Common myeloid progenitor, CD34-positive (primary cell): ENCODE measurements around the gene APBB3.

Experiments used
- CTCF ChIA-PET: fragments of 350-600 bp; sonication (Branson Sonifier 250); formaldehyde crosslinking; loops from one replicate; lab custom pipeline; 2021; ENCODE audit warnings: antibody characterized with exemption; lab: Charles Lee
- POLR2A ChIA-PET: fragments of 350-600 bp; sonication (Branson Sonifier 250); formaldehyde crosslinking; loops from one replicate; lab custom pipeline; 2021; ENCODE audit warnings: antibody characterized with exemption; lab: Charles Lee
- DNase-seq, 3 donors: peaks; one replicate each; pipeline versions ENCODE4 v3.0.0 to v3.0.0-alpha.2; 2013
- H3K27ac ChIP-seq, 2 experiments: 1 replicate in 1 of 2; 2 replicates in 1 of 2; pipeline ENCODE4 v1.7.0; 2013; ENCODE audit warnings: inconsistent platforms in 2 of 2, low read length in 2 of 2, mild to moderate bottlenecking in 2 of 2, low read depth in 1 of 2, moderate library complexity in 1 of 2; ENCODE audit not compliant: severe bottlenecking in 2 of 2, insufficient read depth in 1 of 2, poor library complexity in 1 of 2
- H3K27me3 ChIP-seq, 5 experiments: replicated peaks in 2 of 5; 1 replicate in 3 of 5; 2 replicates in 2 of 5; pipeline versions ENCODE4 v1.6.1 to v1.7.0; 2013; ENCODE audit warnings: low read length in 4 of 5, mild to moderate bottlenecking in 2 of 5, moderate library complexity in 2 of 5, inconsistent platforms in 1 of 5; ENCODE audit not compliant: insufficient read depth in 5 of 5, control insufficient read depth in 4 of 5
- H3K36me3 ChIP-seq, 4 experiments: 1 replicate in 2 of 4; 2 replicates in 2 of 4; pipeline versions ENCODE4 v1.6.1 to v1.7.0; 2013; ENCODE audit warnings: low read length in 3 of 4, control low read depth in 1 of 4, mild to moderate bottlenecking in 1 of 4; ENCODE audit not compliant: control insufficient read depth in 4 of 4, insufficient read depth in 4 of 4
- H3K4me1 ChIP-seq, 4 experiments: 1 replicate in 3 of 4; 2 replicates in 1 of 4; pipeline versions ENCODE4 v1.6.1 to v1.7.1; 2013; ENCODE audit warnings: low read length in 3 of 4, mild to moderate bottlenecking in 3 of 4, control low read depth in 1 of 4, inconsistent platforms in 1 of 4, moderate library complexity in 1 of 4; ENCODE audit not compliant: control insufficient read depth in 4 of 4, insufficient read depth in 4 of 4; ENCODE audit errors: control extremely low read depth in 1 of 4
- H3K4me3 ChIP-seq, 7 experiments: 1 replicate in 4 of 7; 2 replicates in 3 of 7; pipeline versions ENCODE4 v1.5.1 to v1.7.0; 2013; ENCODE audit warnings: mild to moderate bottlenecking in 7 of 7, low read length in 6 of 7, moderate library complexity in 6 of 7, inconsistent platforms in 2 of 7, low read depth in 2 of 7, control low read depth in 1 of 7; ENCODE audit not compliant: insufficient read depth in 4 of 7, control insufficient read depth in 1 of 7; ENCODE audit errors: extremely low read depth in 1 of 7
- H3K9me3 ChIP-seq, 5 experiments: 1 replicate in 4 of 5; 2 replicates in 1 of 5; pipeline versions ENCODE4 v1.6.1 to v1.7.1; 2013; ENCODE audit warnings: low read length in 4 of 5, mild to moderate bottlenecking in 2 of 5, inconsistent platforms in 1 of 5, low read depth in 1 of 5, moderate library complexity in 1 of 5; ENCODE audit not compliant: control insufficient read depth in 4 of 5, insufficient read depth in 2 of 5; ENCODE audit errors: control extremely low read depth in 1 of 5
- WGBS: methylation state at CpG from one replicate; pipeline ENCODE4 v1.1.5; 2013; ENCODE audit not compliant: insufficient coverage; 5-methylcytosine and 5-hydroxymethylcytosine counted together

APBB3 gene

GRCh38 chr5:140570058-140570457, 5.7 kb upstream of the APBB3 start:
- CTCF ChIA-PET: interaction anchor here (0.6 to 5.8 kb wide), 5 partner anchors 23 to 152 kb away, joined by 3 to 29 read pairs (median 3); partner anchors contain the start of genes CD14 and EIF4EBP3
- 100% methylated on average over 3 of the region's 4 CpGs for WGBS
- no peak overlapping the region for H3K27ac ChIP-seq

GRCh38 chr5:140569197-140569596, 4.8 kb upstream of the APBB3 start:
- 6% methylated on average over 4 of the region's 4 CpGs for WGBS
- CTCF ChIA-PET: interaction anchor here (0.6 to 5.8 kb wide), 7 partner anchors 22 to 306 kb away, joined by 3 to 29 read pairs (median 3); partner anchors contain the start of genes CD14 and EIF4EBP3
- Histone ChIP-seq H3K4me1 (peaks cover 9 to 30% (median 25%) of the 10 kb centered on the region in 4 experiments), H3K4me3 (peak overlapping the region in 2 of 7 experiments; percentile 33 to 42), H3K9me3 (no peaks in the 10 kb centered on the region), H3K36me3 (peaks cover 6 to 34% (median 17%) of the 10 kb centered on the region in 4 experiments), H3K27ac (peak overlapping the region; percentile 28 to 52), H3K27me3 (no peaks in the 10 kb centered on the region)
- peak; percentile 50 to 71 (median 71) for DNase-seq
- POLR2A ChIA-PET: no interaction called here

More at GRCh38 chr5:140570058-140570457, 5.7 kb upstream of the APBB3 start:
- POLR2A ChIA-PET: no interaction called here
- Histone ChIP-seq H3K4me1 (peaks cover 7 to 26% (median 20%) of the 10 kb centered on the region in 4 experiments), H3K4me3 (no peak overlapping the region), H3K27me3 (no peaks in the 10 kb centered on the region), H3K9me3 (no peaks in the 10 kb centered on the region), H3K36me3 (peaks cover 6 to 34% (median 17%) of the 10 kb centered on the region in 4 experiments)
- no peak for DNase-seq

- Histone ChIP-seq H3K36me3 (peaks cover 6 to 34% (median 17%) of the 10 kb centered on the region in 4 experiments), H3K27ac (peak overlapping the region; percentile 28 to 52), H3K9me3 (no peaks in the 10 kb centered on the region), H3K4me1 (peaks cover 13 to 36% (median 30%) of the 10 kb centered on the region in 4 experiments), H3K27me3 (no peaks in the 10 kb centered on the region), H3K4me3 (peak overlapping the region in 2 of 7 experiments; percentile 33 to 42)
- DNase-seq: no peak
- ChIA-PET CTCF (interaction anchor here (0.6 to 5.8 kb wide), 4 partner anchors 21 to 305 kb away, joined by 3 to 29 read pairs (median 3); partner anchors contain the start of gene EIF4EBP3), POLR2A (no interaction called here)
- 87% methylated on average over 2 of the region's 2 CpGs for WGBS
These were observed 4.2 kb upstream of the APBB3 start for GRCh38 chr5:140568443-140569063.

- no peak overlapping the region for H3K27ac ChIP-seq
- peaks cover 13 to 40% (median 34%) of the 10 kb centered on the region in 4 experiments for H3K4me1 ChIP-seq
- no peak for DNase-seq
- no peaks in the 10 kb centered on the region for H3K27me3 ChIP-seq
- ChIA-PET CTCF (interaction anchor here (1.0 to 5.8 kb wide), 2 partner anchors 20 to 77 kb away, joined by 3 to 29 read pairs; partner anchors contain the start of gene EIF4EBP3), POLR2A (no interaction called here)
- H3K4me3 ChIP-seq: no peak overlapping the region
- 100% methylated on average over 11 of the region's 13 CpGs for WGBS
- H3K9me3 ChIP-seq: no peaks in the 10 kb centered on the region
- peaks cover 6 to 34% (median 17%) of the 10 kb centered on the region in 4 experiments for H3K36me3 ChIP-seq
These were observed 3.5 kb upstream of the APBB3 start for GRCh38 chr5:140567871-140568270.

GRCh38 chr5:140567136-140567818, 2.9 kb upstream of the APBB3 start:
- Histone ChIP-seq H3K4me3 (no peak overlapping the region), H3K27ac (no peak overlapping the region), H3K27me3 (no peaks in the 10 kb centered on the region), H3K4me1 (peaks cover 13 to 40% (median 34%) of the 10 kb centered on the region in 4 experiments), H3K9me3 (no peaks in the 10 kb centered on the region), H3K36me3 (peaks cover 6 to 39% (median 17%) of the 10 kb centered on the region in 4 experiments)
- CTCF ChIA-PET: interaction anchor here (1.0 to 5.8 kb wide), 5 partner anchors 12 to 77 kb away, joined by 3 to 29 read pairs (median 4); partner anchors contain the start of gene EIF4EBP3
- WGBS: 96% methylated on average over 18 of the region's 22 CpGs
- POLR2A ChIA-PET: no interaction called here
- no peak for DNase-seq

- H3K27me3 ChIP-seq: no peaks in the 10 kb centered on the region
- no peak overlapping the region for H3K27ac ChIP-seq
- no peaks in the 10 kb centered on the region for H3K9me3 ChIP-seq
- H3K4me1 ChIP-seq: peaks cover 13 to 40% (median 34%) of the 10 kb centered on the region in 4 experiments
- no peak for DNase-seq
- peaks cover 6 to 39% (median 19%) of the 10 kb centered on the region in 4 experiments for H3K36me3 ChIP-seq
- POLR2A ChIA-PET: interaction anchor here (0.7 kb wide), 1 partner anchor 19 kb away, joined by 3 read pairs; no protein-coding TSS in a partner anchor
- no peak overlapping the region for H3K4me3 ChIP-seq
- WGBS: 98% methylated on average over 5 of the region's 5 CpGs
- CTCF ChIA-PET: interaction anchor here (1.1 to 5.8 kb wide), 7 partner anchors 13 to 72 kb away, joined by 3 to 29 read pairs (median 5); partner anchors contain the start of genes EIF4EBP3 and TMCO6
These were observed 2.3 kb upstream of the APBB3 start for GRCh38 chr5:140566665-140567064.
